GM12878 (cell line): ENCODE measurements around the gene CLRN1. TPM values are rescaled to one million over a fixed set of nuclear protein-coding genes. Genes with fewer than 3 reads are reported as not detected.

Experiments
- ATAC-seq: fragments of 200-7000 bp; cut with Tn5 transposase; 3 replicates; pipeline ENCODE4 v1.9.1; 2020; ENCODE audit warnings: mild to moderate bottlenecking, moderate library complexity
- BruUV-seq: library from RNA; stranded (reverse); fragments of 400-500 nt; replicated peaks from 2 replicates; lab custom pipeline; 2021; lab: Mats Ljungman, UMichigan
- CTCF ChIA-PET: fragments of 300-600 bp; sonication (Branson Sonifier 250); formaldehyde crosslinking; extraction: SDS; loops from one replicate; lab custom pipeline; 2021; ENCODE audit warnings: inconsistent platforms; lab: Yijun Ruan, JAX
- POLR2A ChIA-PET: fragments of 350-600 bp; formaldehyde crosslinking; extraction: SDS; loops from one replicate; lab custom pipeline; 2021; ENCODE audit warnings: inconsistent platforms; lab: Charles Lee
- RAD21 ChIA-PET: fragments of 300-600 bp; sonication (Branson Sonifier 250); formaldehyde crosslinking; loops from one replicate; lab custom pipeline; 2023; ENCODE audit warnings: antibody characterized with exemption; ENCODE audit not compliant: unreplicated experiment; lab: Charles Lee
- SMC1A ChIA-PET: fragments of 300-600 bp; sonication (Branson Sonifier 250); formaldehyde crosslinking; loops from one replicate; lab custom pipeline; 2023; ENCODE audit not compliant: unreplicated experiment, uncharacterized antibody; lab: Charles Lee
- DNase-seq: peaks from one replicate; pipeline ENCODE4 v3.0.0-alpha.2; 2011; ENCODE audit warnings: low read depth, low spot score
- FAIRE-seq: peaks from 3 replicates; lab custom pipeline; 2011; peaks lifted over from hg19 to GRCh38; lab: Jason Lieb, UNC
- H2AFZ ChIP-seq: 2 replicates; pipeline ENCODE4 v1.6.0; 2011; ENCODE audit warnings: low read depth, low read length, control low read depth; ENCODE audit not compliant: control insufficient read depth
- H3K27ac ChIP-seq: 2 replicates; pipeline ENCODE4 v1.5.1; 2011; ENCODE audit warnings: control low read depth; ENCODE audit not compliant: control insufficient read depth, insufficient read depth
- H3K27me3 ChIP-seq, 2 experiments: replicated peaks in 1 of 2; 2 replicates each; pipeline versions ENCODE4 v1.6.0 to v1.6.1; 2011; ENCODE audit warnings: low read length in 1 of 2; ENCODE audit not compliant: control insufficient read depth in 2 of 2, insufficient read depth in 2 of 2
- H3K36me3 ChIP-seq, 2 experiments: 2 replicates each; pipeline ENCODE4 v1.5.1; 2011; ENCODE audit warnings: low read length in 1 of 2; ENCODE audit not compliant: control insufficient read depth in 2 of 2, insufficient read depth in 2 of 2
- H3K4me1 ChIP-seq: 2 replicates; pipeline ENCODE4 v1.6.1; 2011; ENCODE audit warnings: mild to moderate bottlenecking, low read length, moderate library complexity, mixed read lengths; ENCODE audit not compliant: control insufficient read depth, insufficient read depth
- H3K4me2 ChIP-seq: 2 replicates; pipeline ENCODE4 v1.6.0; 2011; ENCODE audit warnings: control low read depth; ENCODE audit not compliant: control insufficient read depth, insufficient read depth
- H3K4me3 ChIP-seq: fragments of 200-600 bp; sonication (generic); 2 replicates; pipeline ENCODE4 v1.5.1; 2016
- H3K79me2 ChIP-seq: 2 replicates; pipeline ENCODE4 v1.6.0; 2011; ENCODE audit warnings: low read length; ENCODE audit not compliant: control insufficient read depth, insufficient read depth
- H3K9ac ChIP-seq: 2 replicates; pipeline ENCODE4 v1.8.0; 2011; ENCODE audit warnings: low read length, control low read depth, mixed read lengths; ENCODE audit not compliant: control insufficient read depth, insufficient read depth
- H3K9me3 ChIP-seq: replicated peaks from 3 replicates; pipeline ENCODE4 v1.5.1; 2011; ENCODE audit warnings: mild to moderate bottlenecking, low read length; ENCODE audit not compliant: control insufficient read depth, insufficient read depth
- H4K20me1 ChIP-seq: 2 replicates; pipeline ENCODE4 v1.6.0; 2011; ENCODE audit not compliant: control insufficient read depth, insufficient read depth
- ATF3 ChIP-seq: IDR thresholded peaks from 2 replicates; pipeline ENCODE4 v1.6.1; 2011; ENCODE audit warnings: low read depth, mild to moderate bottlenecking, low read length, moderate library complexity, borderline replicate concordance; ENCODE audit errors: extremely low read depth
- CHD2 ChIP-seq: IDR thresholded peaks from 2 replicates; pipeline ENCODE4 v1.6.1; 2011; ENCODE audit warnings: low read depth, low read length, improper control_type of control experiment, borderline replicate concordance
- JUND ChIP-seq: IDR thresholded peaks from 2 replicates; pipeline ENCODE4 v1.6.1; 2012; ENCODE audit warnings: low read depth, mild to moderate bottlenecking, low read length, improper control_type of control experiment, moderate library complexity
- MTA2 ChIP-seq: fragments of 450-650 bp; IDR thresholded peaks from 2 replicates; pipeline ENCODE4 v1.6.1; 2016; ENCODE audit warnings: low read depth, mild to moderate bottlenecking, moderate library complexity
- NFYA ChIP-seq: IDR thresholded peaks from 2 replicates; pipeline ENCODE4 v1.6.1; 2011; ENCODE audit warnings: low read depth, mild to moderate bottlenecking, low read length, improper control_type of control experiment, borderline replicate concordance
- POLR2AphosphoS5 ChIP-seq: IDR thresholded peaks from 2 replicates; pipeline ENCODE4 v1.6.1; 2011; ENCODE audit warnings: mild to moderate bottlenecking, low read length, inconsistent platforms
- RBBP5 ChIP-seq: fragments of 200-600 bp; sonication (generic); conservative IDR thresholded peaks from 2 replicates; pipeline ENCODE4 v1.6.1; 2016
- SMARCA5 ChIP-seq: fragments of 450-650 bp; IDR thresholded peaks from 2 replicates; pipeline ENCODE4 v1.6.1; 2017; ENCODE audit warnings: mild to moderate bottlenecking
- TAF1 ChIP-seq: IDR thresholded peaks from 2 replicates; pipeline ENCODE4 v1.6.1; 2011; ENCODE audit warnings: mild to moderate bottlenecking, low read depth, low read length, borderline replicate concordance
- USF2 ChIP-seq: IDR thresholded peaks from 2 replicates; pipeline ENCODE4 v1.6.1; 2011; ENCODE audit warnings: low read depth, low read length, improper control_type of control experiment, borderline replicate concordance
- ZBTB11 ChIP-seq: fragments of 450-650 bp; formaldehyde crosslinking; IDR thresholded peaks from 2 replicates; pipeline ENCODE4 v1.5.0; 2022; ENCODE audit warnings: mild to moderate bottlenecking, missing genetic modification characterization
- ZNF217 ChIP-seq: fragments of 450-650 bp; IDR thresholded peaks from 2 replicates; pipeline ENCODE4 v1.6.1; 2017; ENCODE audit warnings: antibody characterized with exemption, mild to moderate bottlenecking
- WGBS: methylation state at CpG from one replicate; pipeline ENCODE4 v1.1.6; 2016; ENCODE audit warnings: low lambda C conversion rate; ENCODE audit not compliant: insufficient replicate concordance, insufficient coverage; ENCODE audit errors: missing lambda C conversion rate; 5-methylcytosine and 5-hydroxymethylcytosine counted together
- in situ Hi-C: fragments of 300-500 bp; cut with MboI; formaldehyde crosslinking; loops from 9 replicates; pipeline ENCODE4 v1.14.3; 2018; ENCODE audit warnings: mixed read lengths
- intact Hi-C: fragments of 100-400 bp; cut with micrococcal nuclease; formaldehyde crosslinking; loops from one replicate; pipeline ENCODE4 v1.14.2; 2022; ENCODE audit not compliant: unreplicated experiment
- polyA plus RNA-seq, 11 experiments: library from polyadenylated mRNA; depleted of rRNA in 4 of 11; unstranded in 6 of 11; stranded (reverse) in 5 of 11; fragments of >200 nt; fragmentation: Nextera tagmentation in 4 of 11; fragmentation: Illumina TruSeq in 1 of 11; extraction: Ambion mirVana in 4 of 11; extraction: Trizol in 1 of 11; gene quantifications; 1 replicate in 1 of 11; 2 replicates in 10 of 11; pipeline versions ENCODE4 v1.2.1 to v1.2.3, GENCODE V29; 2011 to 2016; ENCODE audit warnings: inconsistent platforms in 2 of 11, missing spikeins in 2 of 11, low read depth in 1 of 11
- total RNA-seq, 4 experiments: library from RNA; depleted of rRNA in 3 of 4; stranded (reverse); fragments of >200 nt in 3 of 4; fragmentation: Illumina TruSeq in 1 of 4; extraction: Trizol in 1 of 4; gene quantifications; 2 replicates each; pipeline versions ENCODE4 v1.2.1 to v1.2.3, GENCODE V29; 2013 to 2021

CLRN1 gene
- total and polyA plus RNA-seq, 10 of the 15 experiments (the other 5 are each of a cell fraction or from before 2014, with no cell fraction given) = not detected

GRCh38 chr3:150905746-150906145 is 66.8 kb downstream of the CLRN1 start:
- CTCF ChIA-PET = no interaction called here
- no peaks in the 10 kb centered on the region for H4K20me1 ChIP-seq
- FAIRE-seq = no peak
- H3K27ac ChIP-seq = no peak overlapping the region
- H3K79me2 ChIP-seq = no peaks in the 10 kb centered on the region
- intact Hi-C loops (no loop called here), in situ Hi-C loops (no loop called here)
- RAD21 ChIA-PET = no interaction called here
- H2AFZ ChIP-seq = no peak overlapping the region
- POLR2A ChIA-PET = no interaction called here
- 36% methylated on average over 1 of the region's 1 CpG for WGBS
- no peak overlapping the region for H3K9ac ChIP-seq
- H3K27me3 ChIP-seq = peaks cover 2 to 4% of the 10 kb centered on the region in 2 experiments; a peak in 3 of 4 replicates
- SMC1A ChIA-PET = no interaction called here
- H3K4me1 ChIP-seq = no peaks in the 10 kb centered on the region
- DNase-seq = no peak
- no TSS peak for BruUV-seq
- H3K4me2 ChIP-seq = no peak overlapping the region
- ATAC-seq = no peak
- no peak overlapping the region for H3K4me3 ChIP-seq
- no peaks in the 10 kb centered on the region for H3K36me3 ChIP-seq
- TF ChIP-seq USF2 (no peak), MTA2 (no peak), ZNF217 (no peak), SMARCA5 (no peak), RBBP5 (no peak)
- H3K9me3 ChIP-seq = no peaks in the 10 kb centered on the region

- Histone ChIP-seq H3K27me3 (peaks cover 2 to 4% of the 10 kb centered on the region in 2 experiments; a peak in 3 of 4 replicates), H3K9me3 (no peaks in the 10 kb centered on the region), H3K4me3 (no peak within 1 kb of the TSS), H3K9ac (no peak within 1 kb of the TSS), H4K20me1 (no peaks in the 10 kb centered on the region), H3K79me2 (no peaks in the 10 kb centered on the region), H2AFZ (no peak within 1 kb of the TSS), H3K27ac (no peak within 1 kb of the TSS), H3K4me2 (no peak within 1 kb of the TSS), H3K4me1 (no peaks in the 10 kb centered on the region), H3K36me3 (no peaks in the 10 kb centered on the region)
- BruUV-seq = no TSS peak
- ChIA-PET RAD21 (no interaction called here), CTCF (no interaction called here), POLR2A (no interaction called here), SMC1A (no interaction called here)
- WGBS = 5% methylated on average over 4 of the region's 4 CpGs
- ATAC-seq (no peak), FAIRE-seq (no peak), DNase-seq (no peak)
- in situ Hi-C loops (no loop called here), intact Hi-C loops (no loop called here)
- no peak for TF ChIP-seq USF2
- TF ChIP-seq POLR2AphosphoS5 = no peak
- no peak for TF ChIP-seq TAF1
- TF ChIP-seq CHD2 = no peak
- TF ChIP-seq NFYA = no peak
- TF ChIP-seq ATF3 = no peak
- no peak for TF ChIP-seq ZBTB11
- TF ChIP-seq JUND = no peak
These were observed 67.2 kb downstream of the CLRN1 start, which contains the start of gene MINDY4B for GRCh38 chr3:150905339-150905738. Gene MINDY4B (minus strand): TSS chr3:150905439. CDS start chr3:150905439, 0 bp downstream.
